Right cardiac atrium (tissue), 5 donors: ENCODE data around the gene THBD. TPM values are rescaled to one million over a fixed set of nuclear protein-coding genes. Genes with fewer than 3 reads are reported as not detected.
"Not testable (repeated sequence)": the region's sequence is repeated elsewhere in the genome, so short reads cannot be mapped to it uniquely, and the experiment has no call there.

Source experiments
- ATAC-seq, 2 donors: fragments of 200-7000 bp; cut with Tn5 transposase; one replicate each; pipeline versions ENCODE4 v1.8.0 to v1.9.1; 2020; ENCODE audit warnings: moderate library complexity in 2 of 2, mild to moderate bottlenecking in 1 of 2
- DNase-seq, 3 donors: peaks; one replicate each; pipeline ENCODE4 v3.0.0-alpha.2; 2020
- H3K27ac ChIP-seq: one replicate; pipeline ENCODE4 v1.5.1; 2013; ENCODE audit warnings: mild to moderate bottlenecking, low read length, control low read depth, moderate library complexity
- H3K27me3 ChIP-seq: one replicate; pipeline ENCODE4 v1.6.1; 2013; ENCODE audit not compliant: control insufficient read depth, insufficient read depth
- H3K4me1 ChIP-seq: one replicate; pipeline ENCODE4 v1.6.1; 2013; ENCODE audit warnings: low read length; ENCODE audit not compliant: control insufficient read depth, insufficient read depth
- H3K4me3 ChIP-seq: one replicate; pipeline ENCODE4 v1.5.1; 2013; ENCODE audit warnings: low read length, control low read depth
- H3K9me3 ChIP-seq: one replicate; pipeline ENCODE4 v1.6.1; 2013; ENCODE audit warnings: low read length; ENCODE audit not compliant: control insufficient read depth
- WGBS: extraction: QIAGEN DNeasy Blood & Tissue Kit; methylation state at CpG from one replicate; pipeline ENCODE4 v1.1.7; 2013; 5-methylcytosine and 5-hydroxymethylcytosine counted together
- intact Hi-C, 4 donors: fragments of 100-400 bp; cut with DNase I; formaldehyde crosslinking; loops; one replicate each; pipeline versions ENCODE4 v1.11.0 to v1.14.0; 2022 to 2023
- polyA plus RNA-seq: library from polyadenylated mRNA; stranded (reverse); fragments of 200-250 nt; gene quantifications from one replicate; pipeline ENCODE4 v1.2.3, GENCODE V29; 2013
- total RNA-seq, 4 donors: library from RNA; stranded (reverse); fragmentation: NEBNext Ultra II Directional; extraction: Animal tissue kit (Norgen Biotek cat#: 25700); gene quantifications; one replicate each; pipeline ENCODE4 v1.2.1, GENCODE V29; 2021
- donor health status: healthy with polysubstance abuse.
- donor health status: DM: no; HTN: yes; CAD: no.
- donor health status: DM: no; HTN: no; CAD: no.
- donor health status: DM: no; HTN: yes; CAD: no; lungs with severe emphysema.
- donor health status: DM: yes; HTN: yes; CAD: no.

THBD gene
- total and polyA plus RNA-seq, 5 donors, result 15.4 to 48.1 (median 17.5) TPM

GRCh38 chr20:23036371-23036770 lies 13.1 kb downstream of the THBD start:
- ATAC-seq, result no peak
- intact Hi-C loops, result loop anchor here in 1 of 4 donors (10.0 kb wide), 1 partner anchor 308 kb away; no protein-coding TSS in a partner anchor
- Histone ChIP-seq H3K4me3 (no peak overlapping the region), H3K4me1 (no peaks in the 10 kb centered on the region), H3K27ac (no peak overlapping the region), H3K27me3 (no peaks in the 10 kb centered on the region), H3K9me3 (no peaks in the 10 kb centered on the region)
- no peak for DNase-seq
- WGBS, result 96% methylated on average over 11 of the region's 11 CpGs

- Histone ChIP-seq H3K27ac (no peak overlapping the region), H3K4me1 (no peaks in the 10 kb centered on the region), H3K27me3 (no peaks in the 10 kb centered on the region), H3K4me3 (no peak overlapping the region), H3K9me3 (no peaks in the 10 kb centered on the region)
- no peak for DNase-seq
- intact Hi-C loops, result loop anchor here in 1 of 4 donors (10.0 kb wide), 1 partner anchor 309 kb away; no protein-coding TSS in a partner anchor
- no peak for ATAC-seq
- whole genome bisulfite sequencing, result 93% methylated on average over 41 of the region's 41 CpGs
These were observed 13.7 kb downstream of the THBD start for GRCh38 chr20:23035731-23036130.

- intact Hi-C loops, result loop anchor here in 1 of 4 donors (10.0 kb wide), 1 partner anchor 310 kb away; no protein-coding TSS in a partner anchor
- H3K4me3 ChIP-seq, result peak within 1 kb of the TSS; percentile 12
- H3K27ac ChIP-seq, result no peak within 1 kb of the TSS
- 19% methylated on average over 83 of the region's 83 CpGs for WGBS
- no peaks in the 10 kb centered on the region for H3K4me1 ChIP-seq
- no peaks in the 10 kb centered on the region for H3K9me3 ChIP-seq
- DNase-seq (peak in 1 of 3 donors; percentile 62), ATAC-seq (peak; percentile 19 to 36)
- H3K27me3 ChIP-seq, result no peaks in the 10 kb centered on the region
These were observed 14.5 kb downstream of the THBD start, which contains the start of gene SSTR4 for GRCh38 chr20:23034721-23035671. SSTR4 (plus strand) TSS chr20:23035312; CDS start chr20:23035484, 172 bp downstream.

GRCh38 chr20:23033918-23034317 lies 15.6 kb downstream of the THBD start:
- H3K4me1 ChIP-seq, result no peaks in the 10 kb centered on the region
- no peak overlapping the region for H3K27ac ChIP-seq

GRCh38 chr20:23032750-23033078 lies 16.8 kb downstream of the THBD start:
- ATAC-seq, result no peak
- Histone ChIP-seq H3K4me3 (no peak overlapping the region), H3K27ac (no peak overlapping the region), H3K9me3 (no peaks in the 10 kb centered on the region), H3K4me1 (no peaks in the 10 kb centered on the region), H3K27me3 (no peaks in the 10 kb centered on the region)
- intact Hi-C loops, result loop anchor here in 1 of 4 donors (10.0 kb wide), 1 partner anchor 312 kb away; no protein-coding TSS in a partner anchor
- no peak for DNase-seq
- WGBS, result 57% methylated on average over 5 of the region's 5 CpGs

More at GRCh38 chr20:23033918-23034317, 15.6 kb downstream of the THBD start:
- no peaks in the 10 kb centered on the region for H3K9me3 ChIP-seq
- DNase-seq, result no peak
- no peak overlapping the region for H3K4me3 ChIP-seq
- intact Hi-C loops, result loop anchor here in 1 of 4 donors (10.0 kb wide), 1 partner anchor 311 kb away; no protein-coding TSS in a partner anchor
- no peaks in the 10 kb centered on the region for H3K27me3 ChIP-seq
- ATAC-seq, result no peak
- WGBS, result 92% methylated on average over 4 of the region's 4 CpGs

GRCh38 chr20:23032056-23032749 lies 17.3 kb downstream of the THBD start:
- Histone ChIP-seq H3K9me3 (no peaks in the 10 kb centered on the region), H3K27ac (no peak overlapping the region), H3K4me3 (no peak overlapping the region), H3K27me3 (no peaks in the 10 kb centered on the region), H3K4me1 (no peaks in the 10 kb centered on the region)
- no peak for DNase-seq
- intact Hi-C loops, result loop anchor here in 1 of 4 donors (10.0 kb wide), 1 partner anchor 313 kb away; no protein-coding TSS in a partner anchor
- 66% methylated on average over 6 of the region's 6 CpGs for WGBS
- ATAC-seq, result peak; percentile 52 to 63

GRCh38 chr20:23031346-23031745 lies 18.1 kb downstream of the THBD start:
- intact Hi-C loops, result loop anchor here in 1 of 4 donors (10.0 kb wide), 1 partner anchor 313 kb away; no protein-coding TSS in a partner anchor
- no peak overlapping the region for H3K4me3 ChIP-seq
- H3K27ac ChIP-seq, result no peak overlapping the region
- H3K4me1 ChIP-seq, result no peaks in the 10 kb centered on the region
- DNase-seq (no peak), ATAC-seq (no peak)
- H3K27me3 ChIP-seq, result no peaks in the 10 kb centered on the region
- 89% methylated on average over 6 of the region's 6 CpGs for WGBS
- H3K9me3 ChIP-seq, result no peaks in the 10 kb centered on the region

GRCh38 chr20:23029324-23029723 lies 20.1 kb downstream of the THBD start:
- 83% methylated on average over 4 of the region's 4 CpGs for WGBS
- DNase-seq, result no peak
- H3K4me3 ChIP-seq, result no peak overlapping the region
- no peaks in the 10 kb centered on the region for H3K4me1 ChIP-seq
- H3K27ac ChIP-seq, result no peak overlapping the region
- intact Hi-C loops, result no loop called here
- no peak for ATAC-seq
- H3K27me3 ChIP-seq, result no peaks in the 10 kb centered on the region
- H3K9me3 ChIP-seq, result no peaks in the 10 kb centered on the region

- Histone ChIP-seq H3K4me1 (no peaks in the 10 kb centered on the region), H3K27me3 (no peaks in the 10 kb centered on the region), H3K27ac (no peak overlapping the region), H3K9me3 (no peaks in the 10 kb centered on the region), H3K4me3 (no peak overlapping the region)
- no peak for ATAC-seq
- intact Hi-C loops, result no loop called here
- DNase-seq, result no peak
- WGBS, result 56% methylated on average over 3 of the region's 3 CpGs
These were observed 21.1 kb downstream of the THBD start for GRCh38 chr20:23028392-23028791.

- Histone ChIP-seq H3K4me1 (no peaks in the 10 kb centered on the region), H3K9me3 (no peaks in the 10 kb centered on the region), H3K4me3 (no peak overlapping the region), H3K27me3 (no peaks in the 10 kb centered on the region), H3K27ac (no peak overlapping the region)
- WGBS, result 74% methylated on average over 1 of the region's 1 CpG
- DNase-seq (no peak), ATAC-seq (peak; percentile 15 to 30)
- intact Hi-C loops, result no loop called here
These were observed 21.8 kb downstream of the THBD start for GRCh38 chr20:23027721-23028120.

GRCh38 chr20:23025503-23025902 lies 24.0 kb downstream of the THBD start:
- intact Hi-C loops, result not testable (repeated sequence)

More at GRCh38 chr20:23025503-23025902, 24.0 kb downstream of the THBD start:
- H3K27me3 ChIP-seq, ATAC-seq, H3K4me3 ChIP-seq, H3K4me1 ChIP-seq, H3K9me3 ChIP-seq, H3K27ac ChIP-seq: not testable (repeated sequence)
- WGBS, result 82% methylated on average over 14 of the region's 14 CpGs
- peak in 1 of 3 donors; percentile 27 for DNase-seq
